A549 (cell line): ENCODE results near the gene LEFTY1. TPM values are rescaled to one million over a fixed set of nuclear protein-coding genes. Genes with fewer than 3 reads are reported as not detected.

Experiments
- ATAC-seq, 2 experiments: fragments of 200-7000 bp in 1 of 2; fragments of >200 bp in 1 of 2; cut with Nextera tagmentation in 1 of 2; cut with Tn5 transposase in 1 of 2; 3 replicates each; pipeline versions ENCODE4 v1.8.0 to v1.9.1; 2018 to 2020; ENCODE audit warnings: mild to moderate bottlenecking in 1 of 2, moderate library complexity in 1 of 2
- CTCF ChIA-PET: fragments of 300-600 bp; sonication (Branson Sonifier 250); formaldehyde crosslinking; extraction: SDS; loops from one replicate; lab custom pipeline; 2021; ENCODE audit warnings: antibody characterized with exemption, inconsistent platforms; lab: Yijun Ruan, JAX
- POLR2A ChIA-PET: fragments of 350-600 bp; formaldehyde crosslinking; extraction: SDS; loops from one replicate; lab custom pipeline; 2021; ENCODE audit warnings: antibody characterized with exemption, inconsistent platforms; lab: Yijun Ruan, JAX
- DNase-seq, 2 experiments: peaks; one replicate each; pipeline versions ENCODE4 v3.0.0 to v3.0.0-alpha.2; 2011 to 2016; ENCODE audit warnings: low read depth in 1 of 2, low spot score in 1 of 2
- FAIRE-seq: peaks from 2 replicates; lab custom pipeline; 2011; peaks lifted over from hg19 to GRCh38; lab: Jason Lieb, UNC
- H3K27ac ChIP-seq, 2 experiments: fragments of >200 bp; sonication (Bioruptor Twin); formaldehyde crosslinking; 3 replicates each; pipeline ENCODE4 v1.5.1; 2016 to 2017
- H3K4me1 ChIP-seq: fragments of >200 bp; sonication (Bioruptor Twin); formaldehyde crosslinking; 3 replicates; pipeline ENCODE4 v1.6.1; 2016
- H3K4me2 ChIP-seq: fragments of >200 bp; sonication (Bioruptor Twin); formaldehyde crosslinking; 3 replicates; pipeline ENCODE4 v1.6.1; 2016
- H3K4me3 ChIP-seq: fragments of >200 bp; sonication (Bioruptor Twin); formaldehyde crosslinking; 3 replicates; pipeline ENCODE4 v1.5.1; 2016
- H3K9me3 ChIP-seq: fragments of >200 bp; sonication (Bioruptor Twin); formaldehyde crosslinking; 3 replicates; pipeline ENCODE4 v1.6.1; 2016
- CBX2 ChIP-seq: fragments of 200-600 bp; sonication (generic); IDR thresholded peaks from 2 replicates; pipeline ENCODE4 v1.6.1; 2016; ENCODE audit warnings: low read depth, mild to moderate bottlenecking, borderline replicate concordance
- CBX8 ChIP-seq: fragments of 200-600 bp; sonication (generic); IDR thresholded peaks from 2 replicates; pipeline ENCODE4 v1.6.1; 2016
- EHMT2 ChIP-seq: fragments of 200-600 bp; sonication (generic); IDR thresholded peaks from 2 replicates; pipeline ENCODE4 v1.6.1; 2016; ENCODE audit warnings: antibody characterized with exemption, low read depth, mild to moderate bottlenecking, moderate library complexity
- EP300 ChIP-seq, 2 experiments: fragments of >200 bp; sonication (Bioruptor Twin); formaldehyde crosslinking; IDR thresholded peaks; 2 replicates in 1 of 2; 3 replicates in 1 of 2; pipeline ENCODE4 v1.6.1; 2016 to 2017
- ESRRA ChIP-seq: fragments of 150-350 bp; IDR thresholded peaks from 2 replicates; pipeline ENCODE4 v1.6.1; 2014; ENCODE audit warnings: mild to moderate bottlenecking, low read length, borderline replicate concordance
- GATA3 ChIP-seq: IDR thresholded peaks from 2 replicates; pipeline ENCODE4 v1.6.1; 2012; ENCODE audit warnings: borderline replicate concordance
- HOXA7 ChIP-seq: fragments of 250-450 bp; sonication (Bioruptor Pico); IDR thresholded peaks from 2 replicates; pipeline ENCODE4 v1.5.0; 2020; ENCODE audit warnings: mild to moderate bottlenecking, moderate library complexity
- HOXB13 ChIP-seq: fragments of 250-450 bp; sonication (Bioruptor Pico); IDR thresholded peaks from 2 replicates; pipeline ENCODE4 v1.5.0; 2020; ENCODE audit warnings: low read depth, mild to moderate bottlenecking, moderate library complexity
- MAFK ChIP-seq: fragments of 450-650 bp; IDR thresholded peaks from 2 replicates; pipeline ENCODE4 v1.6.1; 2014; ENCODE audit not compliant: partially characterized antibody
- NPAS2 ChIP-seq: fragments of 250-450 bp; sonication (Bioruptor Pico); IDR thresholded peaks from 2 replicates; pipeline ENCODE4 v1.8.0; 2022; ENCODE audit warnings: mild to moderate bottlenecking, moderate library complexity, borderline replicate concordance
- PHF8 ChIP-seq: fragments of 200-600 bp; sonication (generic); IDR thresholded peaks from 2 replicates; pipeline ENCODE4 v1.6.1; 2016; ENCODE audit warnings: low read depth, mild to moderate bottlenecking, antibody characterized with exemption, moderate library complexity, borderline replicate concordance
- POLR2AphosphoS2 ChIP-seq: conservative IDR thresholded peaks from 2 replicates; pipeline ENCODE4 v1.6.1; 2012; ENCODE audit warnings: low read length, improper control_type of control experiment, inconsistent platforms
- RARB ChIP-seq: fragments of 250-450 bp; sonication (Bioruptor Pico); IDR thresholded peaks from 2 replicates; pipeline ENCODE4 v1.8.0; 2021; ENCODE audit warnings: mild to moderate bottlenecking, moderate library complexity
- RNF2 ChIP-seq: fragments of 200-600 bp; sonication (generic); IDR thresholded peaks from 2 replicates; pipeline ENCODE4 v1.6.1; 2016; ENCODE audit warnings: low read depth, mild to moderate bottlenecking, antibody characterized with exemption, moderate library complexity, borderline replicate concordance
- SMC3 ChIP-seq: fragments of >200 bp; sonication (Bioruptor Twin); formaldehyde crosslinking; IDR thresholded peaks from 3 replicates; pipeline ENCODE4 v1.6.1; 2018; ENCODE audit warnings: inconsistent platforms
- WGBS: methylation state at CpG from one replicate; pipeline ENCODE4 v1.1.6; 2017; ENCODE audit errors: missing lambda C conversion rate; 5-methylcytosine and 5-hydroxymethylcytosine counted together
- polyA plus RNA-seq, 4 experiments: library from polyadenylated mRNA; depleted of rRNA in 3 of 4; stranded (reverse); fragments of >200 nt; fragmentation: RNase III in 1 of 4; extraction: RNeasy Plus Mini Kit Qiagen cat#74134 plus additional on column Dnase treatment in 1 of 4; gene quantifications; 2 replicates in 3 of 4; 3 replicates in 1 of 4; pipeline ENCODE4 v1.2.3, GENCODE V29; 2011 to 2017
- TF ChIP-seq, protein P1 (sequence below): fragments of 200-600 bp; sonication (generic); IDR thresholded peaks from 2 replicates; pipeline ENCODE4 v1.6.1; 2016; ENCODE audit warnings: antibody characterized with exemption, mild to moderate bottlenecking, moderate library complexity
- TF ChIP-seq, protein P2 (sequence below): fragments of >200 bp; sonication (Bioruptor Twin); formaldehyde crosslinking; IDR thresholded peaks from 3 replicates; pipeline ENCODE4 v1.5.1; 2016
- TF ChIP-seq, protein P3 (sequence below): IDR thresholded peaks from 2 replicates; pipeline ENCODE4 v1.6.1; 2012
- TF ChIP-seq, protein P4 (sequence below): fragments of 450-650 bp; IDR thresholded peaks from 2 replicates; pipeline ENCODE4 v1.6.1; 2014; ENCODE audit warnings: antibody characterized with exemption
- TF ChIP-seq, protein P5 (sequence below): IDR thresholded peaks from 2 replicates; pipeline ENCODE4 v1.6.1; 2012; ENCODE audit warnings: low read depth, borderline replicate concordance

LEFTY1 gene
- polyA plus RNA-seq, 2 of the 4 experiments (the other 2 are of a cell fraction), result 0.10 to 1.00 TPM

DNA sequence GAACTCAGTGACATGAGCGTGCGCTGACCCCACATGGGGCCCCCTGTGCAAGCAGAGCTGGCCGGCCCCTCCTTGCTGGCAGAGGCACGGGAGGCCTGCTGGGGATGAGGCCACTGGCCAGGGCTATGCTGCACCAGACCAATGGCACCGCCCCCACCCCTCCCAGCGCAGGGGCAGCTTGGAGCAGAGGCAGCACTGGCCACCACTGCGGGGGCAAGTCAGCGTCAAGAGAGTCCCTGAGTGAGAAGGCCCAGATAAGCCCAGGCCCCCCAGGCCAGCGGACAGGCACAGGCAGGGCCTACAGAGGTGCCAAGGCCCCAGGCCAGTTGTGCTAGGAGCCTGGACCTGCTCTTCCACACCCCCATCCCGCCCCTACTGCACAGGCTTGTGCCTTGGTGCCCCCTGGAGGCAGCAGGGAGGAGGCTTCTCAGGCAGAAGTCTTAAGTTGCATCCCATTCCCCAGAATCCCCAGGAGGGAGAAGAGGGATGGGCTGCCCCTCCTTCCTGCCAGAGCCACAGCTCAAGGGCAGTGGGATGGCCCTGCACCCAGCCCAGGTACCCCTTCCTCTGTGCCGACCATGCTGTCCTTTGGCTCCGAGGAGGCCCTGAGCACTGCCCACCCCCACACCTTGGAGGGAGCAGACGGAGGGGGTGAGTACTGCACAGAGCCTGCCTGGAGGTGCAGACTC lies 43.2 kb downstream of the LEFTY1 start (continued):
- TF ChIP-seq, protein P1, sequence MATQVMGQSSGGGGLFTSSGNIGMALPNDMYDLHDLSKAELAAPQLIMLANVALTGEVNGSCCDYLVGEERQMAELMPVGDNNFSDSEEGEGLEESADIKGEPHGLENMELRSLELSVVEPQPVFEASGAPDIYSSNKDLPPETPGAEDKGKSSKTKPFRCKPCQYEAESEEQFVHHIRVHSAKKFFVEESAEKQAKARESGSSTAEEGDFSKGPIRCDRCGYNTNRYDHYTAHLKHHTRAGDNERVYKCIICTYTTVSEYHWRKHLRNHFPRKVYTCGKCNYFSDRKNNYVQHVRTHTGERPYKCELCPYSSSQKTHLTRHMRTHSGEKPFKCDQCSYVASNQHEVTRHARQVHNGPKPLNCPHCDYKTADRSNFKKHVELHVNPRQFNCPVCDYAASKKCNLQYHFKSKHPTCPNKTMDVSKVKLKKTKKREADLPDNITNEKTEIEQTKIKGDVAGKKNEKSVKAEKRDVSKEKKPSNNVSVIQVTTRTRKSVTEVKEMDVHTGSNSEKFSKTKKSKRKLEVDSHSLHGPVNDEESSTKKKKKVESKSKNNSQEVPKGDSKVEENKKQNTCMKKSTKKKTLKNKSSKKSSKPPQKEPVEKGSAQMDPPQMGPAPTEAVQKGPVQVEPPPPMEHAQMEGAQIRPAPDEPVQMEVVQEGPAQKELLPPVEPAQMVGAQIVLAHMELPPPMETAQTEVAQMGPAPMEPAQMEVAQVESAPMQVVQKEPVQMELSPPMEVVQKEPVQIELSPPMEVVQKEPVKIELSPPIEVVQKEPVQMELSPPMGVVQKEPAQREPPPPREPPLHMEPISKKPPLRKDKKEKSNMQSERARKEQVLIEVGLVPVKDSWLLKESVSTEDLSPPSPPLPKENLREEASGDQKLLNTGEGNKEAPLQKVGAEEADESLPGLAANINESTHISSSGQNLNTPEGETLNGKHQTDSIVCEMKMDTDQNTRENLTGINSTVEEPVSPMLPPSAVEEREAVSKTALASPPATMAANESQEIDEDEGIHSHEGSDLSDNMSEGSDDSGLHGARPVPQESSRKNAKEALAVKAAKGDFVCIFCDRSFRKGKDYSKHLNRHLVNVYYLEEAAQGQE, result no peak
- TF ChIP-seq CBX8, result no peak
- peak; percentile 91 for TF ChIP-seq SMC3
- TF ChIP-seq EP300 (IDR thresholded peaks at IDR 0.05), result no peak
- TF ChIP-seq HOXB13 (CRISPR knock-in tag), result no peak
- no peak for TF ChIP-seq CBX2
- TF ChIP-seq MAFK, result no peak
- TF ChIP-seq HOXA7 (CRISPR knock-in tag), result no peak; the same call in 1 of the 2 replicates
- TF ChIP-seq, protein P2, sequence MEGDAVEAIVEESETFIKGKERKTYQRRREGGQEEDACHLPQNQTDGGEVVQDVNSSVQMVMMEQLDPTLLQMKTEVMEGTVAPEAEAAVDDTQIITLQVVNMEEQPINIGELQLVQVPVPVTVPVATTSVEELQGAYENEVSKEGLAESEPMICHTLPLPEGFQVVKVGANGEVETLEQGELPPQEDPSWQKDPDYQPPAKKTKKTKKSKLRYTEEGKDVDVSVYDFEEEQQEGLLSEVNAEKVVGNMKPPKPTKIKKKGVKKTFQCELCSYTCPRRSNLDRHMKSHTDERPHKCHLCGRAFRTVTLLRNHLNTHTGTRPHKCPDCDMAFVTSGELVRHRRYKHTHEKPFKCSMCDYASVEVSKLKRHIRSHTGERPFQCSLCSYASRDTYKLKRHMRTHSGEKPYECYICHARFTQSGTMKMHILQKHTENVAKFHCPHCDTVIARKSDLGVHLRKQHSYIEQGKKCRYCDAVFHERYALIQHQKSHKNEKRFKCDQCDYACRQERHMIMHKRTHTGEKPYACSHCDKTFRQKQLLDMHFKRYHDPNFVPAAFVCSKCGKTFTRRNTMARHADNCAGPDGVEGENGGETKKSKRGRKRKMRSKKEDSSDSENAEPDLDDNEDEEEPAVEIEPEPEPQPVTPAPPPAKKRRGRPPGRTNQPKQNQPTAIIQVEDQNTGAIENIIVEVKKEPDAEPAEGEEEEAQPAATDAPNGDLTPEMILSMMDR, result peak; percentile 66
- no peak for TF ChIP-seq NPAS2
- no peak for TF ChIP-seq GATA3
- TF ChIP-seq, protein P3, sequence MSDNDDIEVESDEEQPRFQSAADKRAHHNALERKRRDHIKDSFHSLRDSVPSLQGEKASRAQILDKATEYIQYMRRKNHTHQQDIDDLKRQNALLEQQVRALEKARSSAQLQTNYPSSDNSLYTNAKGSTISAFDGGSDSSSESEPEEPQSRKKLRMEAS, result no peak

DNA sequence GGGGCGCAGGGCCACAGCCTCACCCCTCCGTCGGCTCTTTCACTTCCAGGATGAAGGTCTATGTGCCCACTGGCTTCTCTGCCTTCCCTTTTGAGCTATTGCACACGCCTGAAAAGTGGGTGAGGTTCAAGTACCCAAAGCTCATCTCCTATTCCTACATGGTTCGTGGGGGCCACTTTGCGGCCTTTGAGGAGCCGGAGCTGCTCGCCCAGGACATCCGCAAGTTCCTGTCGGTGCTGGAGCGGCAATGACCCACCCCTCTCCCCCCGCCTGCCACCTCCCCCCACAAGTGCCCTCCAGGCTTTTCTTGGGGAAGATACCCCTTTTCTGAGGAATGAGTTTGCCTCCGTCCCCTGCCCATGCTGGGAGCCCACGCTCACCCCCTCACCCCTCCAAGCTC lies 43.8 kb downstream of the LEFTY1 start:
- TF ChIP-seq POLR2AphosphoS2 (no peak), RARB (CRISPR knock-in tag) (no peak), RNF2 (no peak), PHF8 (no peak), HOXA7 (CRISPR knock-in tag) (no peak), EHMT2 (no peak), ESRRA (no peak), SMC3 (no peak)
- TF ChIP-seq, protein P4, sequence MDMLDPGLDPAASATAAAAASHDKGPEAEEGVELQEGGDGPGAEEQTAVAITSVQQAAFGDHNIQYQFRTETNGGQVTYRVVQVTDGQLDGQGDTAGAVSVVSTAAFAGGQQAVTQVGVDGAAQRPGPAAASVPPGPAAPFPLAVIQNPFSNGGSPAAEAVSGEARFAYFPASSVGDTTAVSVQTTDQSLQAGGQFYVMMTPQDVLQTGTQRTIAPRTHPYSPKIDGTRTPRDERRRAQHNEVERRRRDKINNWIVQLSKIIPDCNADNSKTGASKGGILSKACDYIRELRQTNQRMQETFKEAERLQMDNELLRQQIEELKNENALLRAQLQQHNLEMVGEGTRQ, result no peak
- TF ChIP-seq, protein P5, sequence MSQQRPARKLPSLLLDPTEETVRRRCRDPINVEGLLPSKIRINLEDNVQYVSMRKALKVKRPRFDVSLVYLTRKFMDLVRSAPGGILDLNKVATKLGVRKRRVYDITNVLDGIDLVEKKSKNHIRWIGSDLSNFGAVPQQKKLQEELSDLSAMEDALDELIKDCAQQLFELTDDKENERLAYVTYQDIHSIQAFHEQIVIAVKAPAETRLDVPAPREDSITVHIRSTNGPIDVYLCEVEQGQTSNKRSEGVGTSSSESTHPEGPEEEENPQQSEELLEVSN, result no peak
- WGBS, result 93% methylated on average over 13 of the region's 14 CpGs
- peak overlapping the region in 1 of 2 experiments; percentile 60; a peak in 3 of 6 replicates for H3K27ac ChIP-seq
- FAIRE-seq (no peak), DNase-seq (no peak), ATAC-seq (no peak)
- no peak overlapping the region for H3K4me2 ChIP-seq
- ChIA-PET CTCF (interaction anchor here (0.8 to 3.0 kb wide), 26 partner anchors 9 to 390 kb away, joined by 3 to 30 read pairs (median 4); partner anchors contain the start of genes EPHX1 and SRP9), POLR2A (no interaction called here)
- peaks cover 6% of the 10 kb centered on the region; the same call in 1 of the 3 replicates for H3K4me1 ChIP-seq
- H3K4me3 ChIP-seq, result no peak overlapping the region
- no peaks in the 10 kb centered on the region for H3K9me3 ChIP-seq
